ENCODE data around the gene NT5C3A. TPM values are rescaled to one million over a fixed set of nuclear protein-coding genes. Genes with fewer than 3 reads are reported as not detected.

Gene NT5C3A
- total and polyA plus RNA-seq, 2 experiments from 2014 or later: 28.5 to 45.8 TPM

DNA sequence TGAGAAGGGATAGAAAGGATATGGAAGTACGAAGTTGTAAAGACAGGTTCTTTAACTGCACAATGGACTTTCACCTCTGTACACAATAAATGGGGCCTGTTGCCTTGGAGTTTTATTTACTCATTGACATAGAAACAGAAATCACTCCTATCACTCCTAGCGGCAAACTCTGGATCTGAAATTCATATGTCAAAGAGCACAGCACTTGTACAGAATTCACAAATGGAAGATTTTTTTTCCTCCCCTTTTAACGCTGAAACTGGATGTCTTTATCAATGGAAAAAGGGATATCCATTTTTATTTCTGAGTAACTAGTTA lies 18.2 kb downstream of the NT5C3A start:
- Mint-ChIP-seq H3K4me1 (peaks cover 6% of the 10 kb centered on the region), H3K4me3 (no peak overlapping the region), H3K27me3 (ENCODE audit: insufficient read depth, low read depth, poor library complexity) (no peaks in the 10 kb centered on the region), H3K27ac (no peak overlapping the region), H3K9me3 (no peaks in the 10 kb centered on the region), H3K36me3 (ENCODE audit: low read depth) (peaks cover 3% of the 10 kb centered on the region)
- no peaks in the 10 kb centered on the region for H3K36me3 ChIP-seq (ENCODE audit: insufficient read depth)
- H3K4me1 ChIP-seq (ENCODE audit: insufficient read depth): no peaks in the 10 kb centered on the region; the same call in 1 of the 2 replicates
- H2AFZ ChIP-seq: no peak overlapping the region
- no peak overlapping the region for H3K4me2 ChIP-seq
- no peak for TF ChIP-seq EZH2phosphoT487 (IDR thresholded peaks at IDR 0.05; ENCODE audit: unreplicated experiment)
- TF ChIP-seq ETS1 (IDR thresholded peaks at IDR 0.05): no peak
- TF ChIP-seq ZNF331 (CRISPR knock-in tag; IDR thresholded peaks at IDR 0.05; ENCODE audit: low read depth): no peak
- TF ChIP-seq STAT1 (IDR thresholded peaks at IDR 0.05; ENCODE audit: unreplicated experiment): no peak
- TF ChIP-seq, protein P1, sequence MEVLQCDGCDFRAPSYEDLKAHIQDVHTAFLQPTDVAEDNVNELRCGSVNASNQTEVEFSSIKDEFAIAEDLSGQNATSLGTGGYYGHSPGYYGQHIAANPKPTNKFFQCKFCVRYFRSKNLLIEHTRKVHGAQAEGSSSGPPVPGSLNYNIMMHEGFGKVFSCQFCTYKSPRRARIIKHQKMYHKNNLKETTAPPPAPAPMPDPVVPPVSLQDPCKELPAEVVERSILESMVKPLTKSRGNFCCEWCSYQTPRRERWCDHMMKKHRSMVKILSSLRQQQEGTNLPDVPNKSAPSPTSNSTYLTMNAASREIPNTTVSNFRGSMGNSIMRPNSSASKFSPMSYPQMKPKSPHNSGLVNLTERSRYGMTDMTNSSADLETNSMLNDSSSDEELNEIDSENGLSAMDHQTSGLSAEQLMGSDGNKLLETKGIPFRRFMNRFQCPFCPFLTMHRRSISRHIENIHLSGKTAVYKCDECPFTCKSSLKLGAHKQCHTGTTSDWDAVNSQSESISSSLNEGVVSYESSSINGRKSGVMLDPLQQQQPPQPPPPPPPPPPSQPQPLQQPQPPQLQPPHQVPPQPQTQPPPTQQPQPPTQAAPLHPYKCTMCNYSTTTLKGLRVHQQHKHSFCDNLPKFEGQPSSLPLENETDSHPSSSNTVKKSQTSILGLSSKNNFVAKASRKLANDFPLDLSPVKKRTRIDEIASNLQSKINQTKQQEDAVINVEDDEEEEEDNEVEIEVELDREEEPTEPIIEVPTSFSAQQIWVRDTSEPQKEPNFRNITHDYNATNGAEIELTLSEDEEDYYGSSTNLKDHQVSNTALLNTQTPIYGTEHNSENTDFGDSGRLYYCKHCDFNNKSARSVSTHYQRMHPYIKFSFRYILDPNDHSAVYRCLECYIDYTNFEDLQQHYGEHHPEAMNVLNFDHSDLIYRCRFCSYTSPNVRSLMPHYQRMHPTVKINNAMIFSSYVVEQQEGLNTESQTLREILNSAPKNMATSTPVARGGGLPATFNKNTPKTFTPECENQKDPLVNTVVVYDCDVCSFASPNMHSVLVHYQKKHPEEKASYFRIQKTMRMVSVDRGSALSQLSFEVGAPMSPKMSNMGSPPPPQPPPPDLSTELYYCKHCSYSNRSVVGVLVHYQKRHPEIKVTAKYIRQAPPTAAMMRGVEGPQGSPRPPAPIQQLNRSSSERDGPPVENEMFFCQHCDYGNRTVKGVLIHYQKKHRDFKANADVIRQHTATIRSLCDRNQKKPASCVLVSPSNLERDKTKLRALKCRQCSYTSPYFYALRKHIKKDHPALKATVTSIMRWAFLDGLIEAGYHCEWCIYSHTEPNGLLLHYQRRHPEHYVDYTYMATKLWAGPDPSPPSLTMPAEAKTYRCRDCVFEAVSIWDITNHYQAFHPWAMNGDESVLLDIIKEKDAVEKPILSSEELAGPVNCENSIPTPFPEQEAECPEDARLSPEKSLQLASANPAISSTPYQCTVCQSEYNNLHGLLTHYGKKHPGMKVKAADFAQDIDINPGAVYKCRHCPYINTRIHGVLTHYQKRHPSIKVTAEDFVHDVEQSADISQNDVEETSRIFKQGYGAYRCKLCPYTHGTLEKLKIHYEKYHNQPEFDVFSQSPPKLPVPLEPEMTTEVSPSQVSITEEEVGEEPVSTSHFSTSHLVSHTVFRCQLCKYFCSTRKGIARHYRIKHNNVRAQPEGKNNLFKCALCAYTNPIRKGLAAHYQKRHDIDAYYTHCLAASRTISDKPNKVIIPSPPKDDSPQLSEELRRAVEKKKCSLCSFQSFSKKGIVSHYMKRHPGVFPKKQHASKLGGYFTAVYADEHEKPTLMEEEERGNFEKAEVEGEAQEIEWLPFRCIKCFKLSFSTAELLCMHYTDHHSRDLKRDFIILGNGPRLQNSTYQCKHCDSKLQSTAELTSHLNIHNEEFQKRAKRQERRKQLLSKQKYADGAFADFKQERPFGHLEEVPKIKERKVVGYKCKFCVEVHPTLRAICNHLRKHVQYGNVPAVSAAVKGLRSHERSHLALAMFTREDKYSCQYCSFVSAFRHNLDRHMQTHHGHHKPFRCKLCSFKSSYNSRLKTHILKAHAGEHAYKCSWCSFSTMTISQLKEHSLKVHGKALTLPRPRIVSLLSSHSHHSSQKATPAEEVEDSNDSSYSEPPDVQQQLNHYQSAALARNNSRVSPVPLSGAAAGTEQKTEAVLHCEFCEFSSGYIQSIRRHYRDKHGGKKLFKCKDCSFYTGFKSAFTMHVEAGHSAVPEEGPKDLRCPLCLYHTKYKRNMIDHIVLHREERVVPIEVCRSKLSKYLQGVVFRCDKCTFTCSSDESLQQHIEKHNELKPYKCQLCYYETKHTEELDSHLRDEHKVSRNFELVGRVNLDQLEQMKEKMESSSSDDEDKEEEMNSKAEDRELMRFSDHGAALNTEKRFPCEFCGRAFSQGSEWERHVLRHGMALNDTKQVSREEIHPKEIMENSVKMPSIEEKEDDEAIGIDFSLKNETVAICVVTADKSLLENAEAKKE (CRISPR knock-in tag; IDR thresholded peaks at IDR 0.05): no peak
- no peak for TF ChIP-seq EZH2 (IDR thresholded peaks at IDR 0.05; ENCODE audit: low read depth, unreplicated experiment)
- TF ChIP-seq POLR2AphosphoS5 (IDR thresholded peaks at IDR 0.05; ENCODE audit: low read depth): no peak
- TF ChIP-seq, protein P2, sequence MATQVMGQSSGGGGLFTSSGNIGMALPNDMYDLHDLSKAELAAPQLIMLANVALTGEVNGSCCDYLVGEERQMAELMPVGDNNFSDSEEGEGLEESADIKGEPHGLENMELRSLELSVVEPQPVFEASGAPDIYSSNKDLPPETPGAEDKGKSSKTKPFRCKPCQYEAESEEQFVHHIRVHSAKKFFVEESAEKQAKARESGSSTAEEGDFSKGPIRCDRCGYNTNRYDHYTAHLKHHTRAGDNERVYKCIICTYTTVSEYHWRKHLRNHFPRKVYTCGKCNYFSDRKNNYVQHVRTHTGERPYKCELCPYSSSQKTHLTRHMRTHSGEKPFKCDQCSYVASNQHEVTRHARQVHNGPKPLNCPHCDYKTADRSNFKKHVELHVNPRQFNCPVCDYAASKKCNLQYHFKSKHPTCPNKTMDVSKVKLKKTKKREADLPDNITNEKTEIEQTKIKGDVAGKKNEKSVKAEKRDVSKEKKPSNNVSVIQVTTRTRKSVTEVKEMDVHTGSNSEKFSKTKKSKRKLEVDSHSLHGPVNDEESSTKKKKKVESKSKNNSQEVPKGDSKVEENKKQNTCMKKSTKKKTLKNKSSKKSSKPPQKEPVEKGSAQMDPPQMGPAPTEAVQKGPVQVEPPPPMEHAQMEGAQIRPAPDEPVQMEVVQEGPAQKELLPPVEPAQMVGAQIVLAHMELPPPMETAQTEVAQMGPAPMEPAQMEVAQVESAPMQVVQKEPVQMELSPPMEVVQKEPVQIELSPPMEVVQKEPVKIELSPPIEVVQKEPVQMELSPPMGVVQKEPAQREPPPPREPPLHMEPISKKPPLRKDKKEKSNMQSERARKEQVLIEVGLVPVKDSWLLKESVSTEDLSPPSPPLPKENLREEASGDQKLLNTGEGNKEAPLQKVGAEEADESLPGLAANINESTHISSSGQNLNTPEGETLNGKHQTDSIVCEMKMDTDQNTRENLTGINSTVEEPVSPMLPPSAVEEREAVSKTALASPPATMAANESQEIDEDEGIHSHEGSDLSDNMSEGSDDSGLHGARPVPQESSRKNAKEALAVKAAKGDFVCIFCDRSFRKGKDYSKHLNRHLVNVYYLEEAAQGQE (IDR thresholded peaks at IDR 0.05; ENCODE audit: unreplicated experiment): no peak
- TF ChIP-seq ZNF114 (CRISPR knock-in tag; IDR thresholded peaks at IDR 0.05): no peak
- TF ChIP-seq JUNB (IDR thresholded peaks at IDR 0.05; ENCODE audit: unreplicated experiment): no peak
- no peak for TF ChIP-seq CTCF (conservative IDR thresholded peaks at IDR 0.05; ENCODE audit: low read depth in 2 of 2)
- no peak for TF ChIP-seq CREB1 (CRISPR knock-in tag; IDR thresholded peaks at IDR 0.05; ENCODE audit: low read depth)
- no peak for TF ChIP-seq NANOG (IDR thresholded peaks at IDR 0.05; ENCODE audit: borderline replicate concordance)
- H3K27me3 ChIP-seq (ENCODE audit: insufficient read depth): no peaks in the 10 kb centered on the region
- no peak for ATAC-seq
- no peaks in the 10 kb centered on the region for H3K9me2 ChIP-seq (ENCODE audit: insufficient read depth)
- H3K4me3 ChIP-seq: no peak overlapping the region
- peaks cover 61% of the 10 kb centered on the region for H4K20me1 ChIP-seq (replicated peaks; ENCODE audit: insufficient read depth)
- no peaks in the 10 kb centered on the region for H3F3A ChIP-seq (replicated peaks; ENCODE audit: low read depth)
- H3K79me2 ChIP-seq (replicated peaks; ENCODE audit: insufficient read depth): peaks cover 99% of the 10 kb centered on the region
- no peak for DNase-seq (ENCODE audit: low spot score)
- H3K27ac ChIP-seq (ENCODE audit: low read depth): 0 out of 2 replicates have a peak overlapping the region, but pooled peaks have one; percentile 2

Data from GM23338 (cell line).